H7 (cell line): ENCODE measurements around the gene BTBD9. TPM values are rescaled to one million over a fixed set of nuclear protein-coding genes. Genes with fewer than 3 reads are reported as not detected.

Experiments used
- DNase-seq: peaks from one replicate; pipeline ENCODE4 v3.0.0; 2012
- H3K27me3 ChIP-seq: 2 replicates; pipeline ENCODE4 v1.6.0; 2011; ENCODE audit warnings: mild to moderate bottlenecking, low read length; ENCODE audit not compliant: control insufficient read depth, insufficient read depth
- H3K36me3 ChIP-seq: replicated peaks from 2 replicates; pipeline ENCODE4 v1.5.1; 2011; ENCODE audit warnings: low read length; ENCODE audit not compliant: control insufficient read depth, insufficient read depth
- H3K4me3 ChIP-seq: 2 replicates; pipeline ENCODE4 v1.5.1; 2011; ENCODE audit warnings: low read depth, mild to moderate bottlenecking, control low read depth, low read length, moderate library complexity; ENCODE audit not compliant: insufficient read depth
- total RNA-seq: library from RNA; depleted of rRNA; stranded (reverse); fragments of >200 nt; shearing (Covaris generic); gene quantifications from 2 replicates; pipeline ENCODE4 v1.2.3, GENCODE V29; 2014

The BTBD9 gene
- total RNA-seq, 1 experiment from 2014 or later: 5.0 TPM

- no peaks in the 10 kb centered on the region for H3K36me3 ChIP-seq
- DNase-seq: no peak
These were observed 403.1 kb downstream of the BTBD9 start for GRCh38 chr6:38236631-38237030.

GRCh38 chr6:38234934-38235682 is 404.6 kb downstream of the BTBD9 start:
- Histone ChIP-seq H3K4me3 (no peak overlapping the region), H3K36me3 (no peaks in the 10 kb centered on the region), H3K27me3 (no peaks in the 10 kb centered on the region)
- peak; percentile 33 for DNase-seq

More at GRCh38 chr6:38236631-38237030, 403.1 kb downstream of the BTBD9 start:
- Histone ChIP-seq H3K4me3 (no peak overlapping the region), H3K27me3 (no peaks in the 10 kb centered on the region)

DNA sequence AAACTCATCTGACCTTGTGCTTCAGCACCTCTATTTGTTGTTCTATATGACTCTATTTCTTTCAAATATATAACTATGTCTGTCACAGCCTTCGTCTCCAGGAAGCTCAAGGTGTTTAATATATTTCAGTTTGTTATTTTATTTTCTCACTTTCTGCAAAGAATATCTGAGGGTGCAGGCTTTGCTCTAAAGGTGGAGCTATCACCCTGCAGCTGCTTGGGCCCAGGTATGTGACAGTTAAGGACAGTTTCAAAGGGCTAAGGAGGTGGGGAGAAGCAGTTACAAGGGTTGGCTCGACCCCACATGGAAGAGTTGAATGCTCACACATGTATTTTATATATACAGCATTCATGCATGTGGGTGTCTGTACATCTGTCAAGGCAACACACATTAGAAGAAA is 405.6 kb downstream of the BTBD9 start:
- Histone ChIP-seq H3K4me3 (no peak overlapping the region), H3K27me3 (no peaks in the 10 kb centered on the region), H3K36me3 (no peaks in the 10 kb centered on the region)
- peak; percentile 29 for DNase-seq

DNA sequence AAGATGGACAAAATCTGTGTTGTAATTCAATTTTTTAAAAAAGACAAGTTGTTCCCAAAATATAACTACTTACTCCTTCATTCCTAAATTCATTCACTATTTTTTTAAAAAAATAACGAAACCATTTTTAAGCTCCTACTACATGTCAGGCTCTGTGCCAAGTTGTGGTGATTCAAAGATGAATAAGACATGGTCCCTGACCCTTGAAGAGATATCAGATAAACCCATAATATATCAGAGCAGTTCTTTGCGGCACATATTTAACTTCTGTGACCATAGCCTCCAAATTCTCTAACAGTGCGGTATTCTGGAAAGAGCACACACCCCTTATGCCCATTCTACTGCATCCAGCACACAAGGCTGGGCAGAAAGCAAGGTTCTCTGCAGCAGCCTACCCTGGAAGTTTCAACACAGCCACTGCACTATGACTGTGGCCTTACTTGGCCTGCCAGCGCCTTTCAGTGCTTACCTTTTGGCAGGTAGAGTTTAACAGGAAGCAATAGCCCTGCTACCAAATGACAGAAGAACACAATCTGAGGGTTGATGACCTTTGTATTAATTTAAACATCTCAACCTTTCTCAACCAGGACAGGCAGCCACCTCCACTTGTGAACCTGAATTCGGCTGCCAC is 406.5 kb downstream of the BTBD9 start:
- DNase-seq: no peak
- H3K27me3 ChIP-seq: no peaks in the 10 kb centered on the region
- H3K36me3 ChIP-seq: no peaks in the 10 kb centered on the region
- H3K4me3 ChIP-seq: no peak overlapping the region

DNA sequence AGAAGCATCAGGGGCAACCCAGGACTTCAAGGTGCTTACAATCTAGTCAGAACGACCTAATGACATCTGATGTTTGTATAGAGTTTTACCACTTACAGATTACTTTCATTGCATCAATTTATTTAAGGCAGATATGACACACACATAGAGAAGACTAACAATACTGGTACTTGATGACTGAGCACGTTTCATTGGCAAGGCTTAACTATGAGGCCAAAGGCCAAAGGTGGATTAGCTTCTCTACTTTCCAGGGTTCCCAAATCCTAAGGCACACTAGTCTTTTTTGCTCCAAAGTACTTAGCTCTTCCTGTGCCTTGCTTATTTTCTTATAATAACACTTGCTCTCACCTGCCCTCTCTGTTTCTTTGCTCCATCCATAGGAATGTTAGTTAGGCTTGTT is 414.0 kb downstream of the BTBD9 start:
- Histone ChIP-seq H3K27me3 (no peaks in the 10 kb centered on the region), H3K36me3 (no peaks in the 10 kb centered on the region), H3K4me3 (no peak overlapping the region)
- DNase-seq: no peak

GRCh38 chr6:38221251-38221650 is 418.5 kb downstream of the BTBD9 start:
- no peak for DNase-seq
- no peaks in the 10 kb centered on the region for H3K36me3 ChIP-seq

GRCh38 chr6:38220069-38220723 is 419.5 kb downstream of the BTBD9 start:
- Histone ChIP-seq H3K36me3 (no peaks in the 10 kb centered on the region), H3K4me3 (no peak overlapping the region), H3K27me3 (no peaks in the 10 kb centered on the region)
- DNase-seq: no peak

More at GRCh38 chr6:38221251-38221650, 418.5 kb downstream of the BTBD9 start:
- H3K4me3 ChIP-seq: no peak overlapping the region
- no peaks in the 10 kb centered on the region for H3K27me3 ChIP-seq

GRCh38 chr6:38218235-38218634 is 421.5 kb downstream of the BTBD9 start:
- no peaks in the 10 kb centered on the region for H3K36me3 ChIP-seq
- H3K27me3 ChIP-seq: no peaks in the 10 kb centered on the region
- H3K4me3 ChIP-seq: no peak overlapping the region
- DNase-seq: no peak

DNA sequence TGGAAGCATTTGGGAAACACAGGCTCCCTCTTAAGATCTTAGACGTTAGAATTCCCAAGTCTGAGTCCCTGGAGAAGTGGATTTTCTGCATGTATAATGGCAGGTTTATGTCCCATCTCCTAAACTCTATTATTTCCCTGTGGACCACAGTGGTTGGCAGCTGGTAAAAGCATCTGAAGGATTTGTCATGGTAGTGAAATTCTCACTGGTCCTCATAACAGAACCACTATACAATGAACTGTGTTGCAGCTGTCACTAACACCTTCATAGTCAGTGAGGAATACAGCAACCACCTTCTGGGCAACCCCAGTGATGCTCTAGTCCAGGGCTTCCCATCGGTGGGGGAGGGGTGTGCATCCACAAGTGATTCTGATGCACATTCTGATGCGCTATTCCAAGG is 423.3 kb downstream of the BTBD9 start:
- Histone ChIP-seq H3K4me3 (no peak overlapping the region), H3K27me3 (no peaks in the 10 kb centered on the region), H3K36me3 (no peaks in the 10 kb centered on the region)
- DNase-seq: no peak

- no peak overlapping the region for H3K4me3 ChIP-seq
- H3K27me3 ChIP-seq: no peaks in the 10 kb centered on the region
- DNase-seq: no peak
These were observed 423.9 kb downstream of the BTBD9 start for GRCh38 chr6:38215651-38216311.

GRCh38 chr6:38215225-38215624 is 424.5 kb downstream of the BTBD9 start:
- no peak for DNase-seq
- Histone ChIP-seq H3K27me3 (no peaks in the 10 kb centered on the region), H3K36me3 (no peaks in the 10 kb centered on the region)

More at GRCh38 chr6:38215651-38216311, 423.9 kb downstream of the BTBD9 start:
- H3K36me3 ChIP-seq: no peaks in the 10 kb centered on the region

DNA sequence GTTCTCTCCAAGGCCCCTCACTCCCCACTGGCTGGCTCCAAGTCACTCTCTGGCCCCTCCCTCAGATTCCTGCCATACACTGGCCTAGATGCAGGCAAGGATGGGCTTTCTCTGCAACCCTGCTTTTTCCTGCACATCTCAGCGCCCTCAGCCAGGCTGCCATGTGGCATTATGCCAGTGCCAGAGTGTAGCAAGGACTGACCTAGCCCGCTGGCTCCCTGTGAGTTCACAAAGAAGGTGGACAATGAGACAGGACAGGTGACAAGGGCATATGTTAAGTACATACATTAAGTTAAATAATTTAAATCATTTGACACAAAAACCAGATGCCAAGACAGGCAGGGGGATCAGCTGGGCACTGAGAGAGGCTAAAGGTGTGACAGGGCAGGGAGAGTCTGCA is 425.6 kb downstream of the BTBD9 start:
- no peaks in the 10 kb centered on the region for H3K27me3 ChIP-seq
- DNase-seq: no peak
- H3K36me3 ChIP-seq: no peaks in the 10 kb centered on the region
- no peak overlapping the region for H3K4me3 ChIP-seq

More at GRCh38 chr6:38215225-38215624, 424.5 kb downstream of the BTBD9 start:
- H3K4me3 ChIP-seq: no peak overlapping the region

DNA sequence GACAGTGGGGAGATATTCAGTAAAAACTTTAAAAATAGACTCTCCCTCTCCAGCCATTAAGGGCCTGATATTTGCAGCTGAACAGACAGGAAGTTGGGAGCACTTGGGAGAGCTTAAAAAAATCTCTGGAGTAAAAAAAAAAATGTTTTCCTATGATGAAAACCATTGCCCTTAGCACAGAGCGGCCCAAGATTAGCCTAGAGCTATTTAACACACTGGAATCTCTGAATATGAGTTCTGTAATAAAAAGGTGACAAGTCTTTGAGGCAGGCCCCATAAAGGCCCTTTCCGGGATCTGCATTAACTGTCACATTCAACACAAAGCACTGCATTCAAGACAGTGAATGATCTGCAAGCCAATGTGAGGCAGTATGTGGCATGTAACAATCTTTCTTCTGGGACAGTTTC is 426.5 kb downstream of the BTBD9 start:
- H3K27me3 ChIP-seq: no peaks in the 10 kb centered on the region
- no peak overlapping the region for H3K4me3 ChIP-seq
- no peak for DNase-seq
- no peaks in the 10 kb centered on the region for H3K36me3 ChIP-seq

DNA sequence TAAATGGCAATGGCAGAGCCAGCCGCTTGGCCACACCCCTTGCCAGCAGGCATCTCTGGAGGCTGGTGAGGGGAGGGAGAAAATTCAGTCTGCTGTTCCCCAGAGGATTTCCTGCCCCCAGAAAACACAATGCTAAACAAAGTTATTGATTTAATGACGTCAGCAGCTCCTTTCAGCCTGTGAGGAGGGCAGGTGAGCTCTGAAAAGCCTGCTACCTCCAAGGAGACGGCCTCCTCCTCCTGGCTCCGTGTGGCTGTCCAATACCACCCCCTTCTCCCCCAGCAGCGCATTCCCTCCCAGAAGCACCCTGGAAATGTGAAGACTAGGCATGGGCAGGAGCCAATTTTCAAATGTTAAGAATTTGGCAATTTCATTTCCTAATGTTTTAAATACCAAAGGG is 427.1 kb downstream of the BTBD9 start:
- no peaks in the 10 kb centered on the region for H3K36me3 ChIP-seq
- no peak overlapping the region for H3K4me3 ChIP-seq

More for the DNA sequence above, 427.1 kb downstream of the BTBD9 start:
- no peaks in the 10 kb centered on the region for H3K27me3 ChIP-seq
- no peak for DNase-seq
